K562 (cell line): Measurements from ENCODE around the gene GTF2A1. TPM values are rescaled to one million over a fixed set of nuclear protein-coding genes. Genes with fewer than 3 reads are reported as not detected.

Source experiments
- ATAC-seq: fragments of 200-7000 bp; cut with Tn5 transposase; 3 replicates; pipeline ENCODE4 v1.9.1; 2020; ENCODE audit warnings: moderate library complexity
- BruUV-seq: library from RNA; stranded (reverse); fragments of 400-500 nt; replicated peaks from 2 replicates; lab custom pipeline; 2021; lab: Mats Ljungman, UMichigan
- CTCF ChIA-PET: fragments of 300-600 bp; formaldehyde crosslinking; extraction: SDS; loops from one replicate; lab custom pipeline; 2021; ENCODE audit warnings: low intra/inter-chr PET ratio; lab: Yijun Ruan, JAX
- POLR2A ChIA-PET: fragments of 300-600, 350-650 bp; sonication (Branson Sonifier 250); formaldehyde crosslinking; extraction: SDS; loops from one replicate; lab custom pipeline; 2021; ENCODE audit warnings: antibody characterized with exemption, inconsistent platforms; lab: Yijun Ruan, JAX
- DNase-seq, 4 experiments: peaks; one replicate each; pipeline versions ENCODE4 v3.0.0 to v3.0.0-alpha.2; 2011 to 2018; ENCODE audit warnings: low spot score in 3 of 4, mixed read lengths in 3 of 4; ENCODE audit errors: extremely low read depth in 1 of 4
- FAIRE-seq: peaks from 2 replicates; lab custom pipeline; 2011; peaks lifted over from hg19 to GRCh38; lab: Jason Lieb, UNC
- H2AFZ ChIP-seq: 2 replicates; pipeline ENCODE4 v1.6.0; 2011; ENCODE audit warnings: low read depth, low read length, control low read depth, inconsistent platforms
- H3K27ac ChIP-seq: fragments of 200-600 bp; 3 replicates; pipeline ENCODE4 v1.8.0; 2011; ENCODE audit warnings: low read depth, mild to moderate bottlenecking, control low read depth, inconsistent platforms, low read length, moderate library complexity, mixed read lengths; ENCODE audit errors: extremely low read depth
- H3K27me3 ChIP-seq, 2 experiments: fragments of 300-600 bp in 1 of 2; 2 replicates in 1 of 2; 3 replicates in 1 of 2; pipeline versions ENCODE4 v1.6.0 to v1.8.0; 2011; ENCODE audit warnings: inconsistent platforms in 2 of 2, low read length in 2 of 2, mild to moderate bottlenecking in 1 of 2, mixed read lengths in 1 of 2, moderate library complexity in 1 of 2; ENCODE audit not compliant: control insufficient read depth in 2 of 2, insufficient read depth in 2 of 2
- H3K36me3 ChIP-seq: fragments of 300-600 bp; 3 replicates; pipeline ENCODE4 v1.8.0; 2011; ENCODE audit warnings: mild to moderate bottlenecking, low read length, inconsistent platforms; ENCODE audit not compliant: control insufficient read depth, insufficient read depth
- H3K4me1 ChIP-seq, 2 experiments: fragments of 200-600 bp in 1 of 2; replicated peaks in 1 of 2; 2 replicates in 1 of 2; 3 replicates in 1 of 2; pipeline versions ENCODE4 v1.5.1 to v1.8.0; 2011; ENCODE audit warnings: inconsistent platforms in 2 of 2, low read length in 2 of 2, mild to moderate bottlenecking in 1 of 2, mixed read lengths in 1 of 2, moderate library complexity in 1 of 2; ENCODE audit not compliant: control insufficient read depth in 2 of 2, insufficient read depth in 2 of 2
- H3K4me2 ChIP-seq: 2 replicates; pipeline ENCODE4 v1.6.1; 2011; ENCODE audit warnings: low read length, control low read depth, inconsistent platforms, mixed read lengths; ENCODE audit not compliant: insufficient read depth
- H3K4me3 ChIP-seq: fragments of 200-600 bp; sonication (generic), shearing (Covaris generic); 2 replicates; pipeline ENCODE4 v1.5.1; 2016; ENCODE audit warnings: control low read depth, inconsistent platforms
- H3K79me2 ChIP-seq: fragments of 200-600 bp; 3 replicates; pipeline ENCODE4 v1.8.0; 2011; ENCODE audit warnings: low read length, inconsistent platforms; ENCODE audit not compliant: control insufficient read depth, insufficient read depth
- H3K9ac ChIP-seq, 2 experiments: 2 replicates each; pipeline versions ENCODE4 v1.6.0 to v1.6.1; 2011; ENCODE audit warnings: low read depth in 2 of 2, low read length in 2 of 2, control low read depth in 1 of 2, inconsistent platforms in 1 of 2, mild to moderate bottlenecking in 1 of 2, mixed read lengths in 1 of 2; ENCODE audit not compliant: insufficient read depth in 1 of 2
- H3K9me1 ChIP-seq: one replicate; pipeline ENCODE4 v1.6.0; 2011; ENCODE audit warnings: inconsistent platforms, mild to moderate bottlenecking, low read length, moderate library complexity; ENCODE audit not compliant: control insufficient read depth, insufficient read depth
- H3K9me3 ChIP-seq: replicated peaks from 2 replicates; pipeline ENCODE4 v1.5.1; 2011; ENCODE audit warnings: low read depth, low read length, inconsistent platforms; ENCODE audit not compliant: control insufficient read depth, insufficient read depth
- H4K20me1 ChIP-seq: replicated peaks from 2 replicates; pipeline ENCODE4 v1.6.1; 2011; ENCODE audit warnings: low read length, inconsistent platforms, mixed read lengths; ENCODE audit not compliant: control insufficient read depth, insufficient read depth
- AFF4 ChIP-seq: sonication (generic); formaldehyde crosslinking; IDR thresholded peaks from 2 replicates; pipeline ENCODE4 v1.8.0; 2023; ENCODE audit warnings: mild to moderate bottlenecking, missing genetic modification reagents
- C11orf30 ChIP-seq: fragments of 450-650 bp; IDR thresholded peaks from 2 replicates; pipeline ENCODE4 v1.6.1; 2016; ENCODE audit warnings: low read depth, mild to moderate bottlenecking
- CTBP1 ChIP-seq: fragments of 450-650 bp; IDR thresholded peaks from 2 replicates; pipeline ENCODE4 v1.6.1; 2016; ENCODE audit warnings: borderline replicate concordance
- ELF2 ChIP-seq: fragments of 250-450 bp; sonication (Bioruptor Pico); IDR thresholded peaks from 2 replicates; pipeline ENCODE4 v1.5.0; 2021; ENCODE audit warnings: mild to moderate bottlenecking
- KAT7 ChIP-seq: sonication (generic); formaldehyde crosslinking; IDR thresholded peaks from 2 replicates; pipeline ENCODE4 v1.8.0; 2022; ENCODE audit warnings: missing genetic modification reagents, mild to moderate bottlenecking, borderline replicate concordance
- KLF6 ChIP-seq: fragments of 250-450 bp; sonication (Bioruptor Pico); IDR thresholded peaks from 2 replicates; pipeline ENCODE4 v1.4.0; 2020; ENCODE audit warnings: mild to moderate bottlenecking, moderate library complexity, borderline replicate concordance
- MYBL2 ChIP-seq, 2 experiments: fragments of 450-650 bp in 1 of 2; sonication (generic) in 1 of 2; formaldehyde crosslinking in 1 of 2; IDR thresholded peaks; 2 replicates each; pipeline versions ENCODE4 v1.6.1 to v1.8.1; 2017 to 2022; ENCODE audit warnings: borderline replicate concordance in 1 of 2, inconsistent platforms in 1 of 2, low read depth in 1 of 2, mild to moderate bottlenecking in 1 of 2, missing genetic modification reagents in 1 of 2, moderate library complexity in 1 of 2
- TAF9B ChIP-seq: fragments of 450-650 bp; IDR thresholded peaks from 2 replicates; pipeline ENCODE4 v1.6.1; 2018; ENCODE audit warnings: mild to moderate bottlenecking; ENCODE audit not compliant: partially characterized antibody
- TBL1XR1 ChIP-seq, 2 experiments: IDR thresholded peaks; 2 replicates each; pipeline ENCODE4 v1.6.1; 2012; ENCODE audit warnings: improper control_type of control experiment in 2 of 2, low read length in 2 of 2, mild to moderate bottlenecking in 1 of 2
- TBP ChIP-seq: optimal IDR thresholded peaks from 2 replicates; pipeline ENCODE3; 2011; ENCODE audit warnings: low read depth, low read length, improper control_type of control experiment
- TCF7 ChIP-seq: sonication (generic); IDR thresholded peaks from 2 replicates; pipeline ENCODE4 v1.6.1; 2016; ENCODE audit warnings: antibody characterized with exemption, borderline replicate concordance
- TGIF2 ChIP-seq: sonication (generic); formaldehyde crosslinking; IDR thresholded peaks from 2 replicates; pipeline ENCODE4 v1.8.1; 2022; ENCODE audit warnings: mild to moderate bottlenecking, missing genetic modification reagents, moderate library complexity
- TRIM25 ChIP-seq: fragments of 450-650 bp; IDR thresholded peaks from 2 replicates; pipeline ENCODE4 v1.7.0; 2016; ENCODE audit warnings: borderline replicate concordance
- ZNF445 ChIP-seq: fragments of 250-450 bp; sonication (Bioruptor Pico); IDR thresholded peaks from 2 replicates; pipeline ENCODE4 v1.4.0; 2020; ENCODE audit warnings: low read depth, mild to moderate bottlenecking, moderate library complexity
- ZNF507 ChIP-seq: conservative IDR thresholded peaks from 2 replicates; pipeline ENCODE4 v1.6.1; 2017; ENCODE audit warnings: missing genetic modification characterization, missing compliant biosample characterization
- WGBS: fragments of 100-300 bp; shearing (Covaris generic); methylation state at CpG from one replicate; pipeline ENCODE4 v1.1.6; 2016; ENCODE audit warnings: low coverage, mixed read lengths; ENCODE audit not compliant: insufficient coverage; ENCODE audit errors: missing lambda C conversion rate; 5-methylcytosine and 5-hydroxymethylcytosine counted together
- in situ Hi-C: fragments of 300-500 bp; cut with MboI; formaldehyde crosslinking; loops from 4 replicates; pipeline ENCODE4 v1.15.0; 2018; ENCODE audit warnings: inconsistent platforms, mixed read lengths
- intact Hi-C: fragments of 100-400 bp; cut with micrococcal nuclease; formaldehyde crosslinking; loops from 2 replicates; pipeline ENCODE4 v1.14.2; 2022
- polyA plus RNA-seq, 8 experiments: library from polyadenylated mRNA; depleted of rRNA in 4 of 8; stranded (reverse) in 5 of 8; unstranded in 3 of 8; fragments of >200 nt; fragmentation: Nextera tagmentation in 2 of 8; fragmentation: Illumina TruSeq in 1 of 8; extraction: Ambion mirVana in 2 of 8; extraction: Trizol in 1 of 8; gene quantifications; 2 replicates each; pipeline versions ENCODE4 v1.2.1 to v1.2.3, GENCODE V29; 2011 to 2014; ENCODE audit warnings: inconsistent platforms in 1 of 8, missing spikeins in 1 of 8
- total RNA-seq, 7 experiments: library from RNA; depleted of rRNA in 6 of 7; stranded (reverse); fragments of >200 nt in 6 of 7; fragmentation: Illumina TruSeq in 2 of 7; extraction: Trizol in 2 of 7; gene quantifications; 2 replicates each; pipeline versions ENCODE4 v1.2.1 to v1.2.3, GENCODE V29; 2011 to 2021; ENCODE audit warnings: low replicate concordance in 1 of 7

The GTF2A1 gene
- total and polyA plus RNA-seq, 9 of the 15 experiments (the other 6 are each of a cell fraction or from before 2014, with no cell fraction given) = 3.4 to 22.8 (median 14.7) TPM

GRCh38 chr14:81220830-81221578, at the start of gene GTF2A1 (continued):
- peak; percentile 92 for TF ChIP-seq MYBL2 (IDR thresholded peaks at IDR 0.05; ENCODE audit: low read depth)
- TF ChIP-seq MYBL2 (CRISPR knock-in tag; IDR thresholded peaks at IDR 0.05; ENCODE audit: borderline replicate concordance) = no peak
- peak; percentile 97 for TF ChIP-seq TBP
- no peak for TF ChIP-seq TGIF2 (CRISPR knock-in tag)
- peak; percentile 90 for TF ChIP-seq C11orf30
- TF ChIP-seq KAT7 (CRISPR knock-in tag) = no peak
- TF ChIP-seq ZNF445 (CRISPR knock-in tag) = no peak
- TF ChIP-seq TBL1XR1 (IDR thresholded peaks at IDR 0.05; ENCODE audit: low read length in 2 of 2) = 0 out of 4 replicates have a peak, but pooled peaks of 1 of the 2 experiments have one; percentile 15
- peak; percentile 21; the same call in 1 of the 2 replicates for TF ChIP-seq KLF6 (CRISPR knock-in tag)

DNA sequence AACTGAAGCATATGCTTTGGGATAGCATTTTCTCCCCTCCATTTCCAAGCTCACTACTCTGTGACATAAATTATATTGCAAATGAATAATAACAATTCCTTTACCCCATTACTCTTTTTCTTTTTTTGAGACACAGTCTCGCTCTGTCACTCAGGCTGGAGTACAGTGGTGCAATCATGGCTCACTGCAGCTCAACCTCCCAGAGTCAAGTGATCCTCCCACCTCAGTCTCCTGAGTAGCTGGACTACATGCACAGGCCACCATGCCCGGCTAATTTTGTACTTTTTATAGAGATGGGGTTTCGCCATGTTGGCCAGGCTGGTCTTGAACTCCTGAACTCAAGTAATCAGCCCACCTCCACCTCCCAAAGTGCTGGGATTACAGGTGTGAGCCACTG, 49.2 kb upstream of the GTF2A1 start:
- no peak for FAIRE-seq
- TF ChIP-seq TAF9B = no peak
- no peak for TF ChIP-seq CTBP1
- no peak for TF ChIP-seq AFF4 (CRISPR knock-in tag)
- no peak for TF ChIP-seq TRIM25
- TF ChIP-seq TCF7 = no peak
- no peak for TF ChIP-seq ELF2 (CRISPR knock-in tag)
- TF ChIP-seq ZNF507 = no peak

More for the DNA sequence above, 49.2 kb upstream of the GTF2A1 start:
- no peak for DNase-seq
- in situ Hi-C loops = loop anchor here (5.0 kb wide), 1 partner anchor 182 kb away; no protein-coding TSS in a partner anchor
- Histone ChIP-seq H3K4me1 (peaks cover 4 to 16% of the 10 kb centered on the region in 2 experiments; a peak in 3 of 5 replicates), H3K9ac (no peak overlapping the region), H3K4me2 (no peak overlapping the region), H3K9me3 (no peaks in the 10 kb centered on the region), H4K20me1 (no peaks in the 10 kb centered on the region), H3K9me1 (no peaks in the 10 kb centered on the region), H3K79me2 (peaks cover 12% of the 10 kb centered on the region), H3K36me3 (peaks cover 73% of the 10 kb centered on the region), H3K27ac (no peak overlapping the region), H2AFZ (no peak overlapping the region), H3K4me3 (no peak overlapping the region), H3K27me3 (no peaks in the 10 kb centered on the region)
- ATAC-seq = no peak
- BruUV-seq = no TSS peak
- POLR2A ChIA-PET = interaction anchor here (0.6 to 0.9 kb wide), 2 partner anchors 51 to 225 kb away, joined by 3 to 4 read pairs; no protein-coding TSS in a partner anchor
- WGBS = 88% methylated on average over 3 of the region's 3 CpGs
- intact Hi-C loops = loop anchor here (1.0 to 10.0 kb wide), 3 partner anchors 53 to 315 kb away; partner anchors contain the start of gene TSHR
- CTCF ChIA-PET = interaction anchor here (2.7 to 2.8 kb wide), 2 partner anchors 183 to 194 kb away, joined by 19 to 32 read pairs; no protein-coding TSS in a partner anchor
